Measurements from ENCODE around the gene CHODL. TPM values are rescaled to one million over a fixed set of nuclear protein-coding genes. Genes with fewer than 3 reads are reported as not detected.

Gene CHODL
- total and polyA plus RNA-seq, 4 donors: 0.13 to 3.5 (median 0.27) TPM

- Histone ChIP-seq H3K36me3 (ENCODE audit: control insufficient read depth in 4 of 4, insufficient read depth in 4 of 4, low read length in 4 of 4) (no peaks in the 10 kb centered on the region), H3K27me3 (ENCODE audit: control insufficient read depth in 3 of 3, insufficient read depth in 3 of 3, low read length in 2 of 3) (no peaks in the 10 kb centered on the region), H3K9me3 (ENCODE audit: control insufficient read depth in 4 of 4, insufficient read depth in 3 of 4, low read length in 3 of 4) (no peaks in the 10 kb centered on the region), H3K27ac (ENCODE audit: low read depth in 1 of 2, low read length in 1 of 2) (no peak overlapping the region), H3K4me1 (ENCODE audit: control insufficient read depth in 5 of 5, insufficient read depth in 5 of 5, low read length in 5 of 5) (no peaks in the 10 kb centered on the region), H3K9ac (ENCODE audit: insufficient read depth in 1 of 2, low read length in 2 of 2) (no peak overlapping the region), H3K4me3 (no peak overlapping the region)
- no peak for DNase-seq
- WGBS, 2 donors: 91 to 93% methylated on average over 4 of the region's 4 CpGs
- TF ChIP-seq CTCF (IDR thresholded peaks at IDR 0.05; ENCODE audit: control extremely low read depth, extremely low read depth): no peak
- ATAC-seq (ENCODE audit: insufficient read depth, low FRiP score): no peak
These were observed 28.8 kb downstream of the CHODL start for GRCh38 chr21:18273400-18273799.

- H3K27ac ChIP-seq (ENCODE audit: low read depth in 1 of 2, low read length in 1 of 2): no peak overlapping the region
- DNase-seq: no peak
- no peaks in the 10 kb centered on the region for H3K9me3 ChIP-seq (ENCODE audit: control insufficient read depth in 4 of 4, insufficient read depth in 3 of 4, low read length in 3 of 4)
- no peak overlapping the region for H3K4me3 ChIP-seq
- WGBS, 2 donors: 64 to 77% methylated on average over 5 of the region's 5 CpGs
- H3K27me3 ChIP-seq (ENCODE audit: control insufficient read depth in 3 of 3, insufficient read depth in 3 of 3, low read length in 2 of 3): no peaks in the 10 kb centered on the region
- no peak for TF ChIP-seq CTCF (IDR thresholded peaks at IDR 0.05; ENCODE audit: control extremely low read depth, extremely low read depth)
- ATAC-seq (ENCODE audit: insufficient read depth, low FRiP score): no peak
- no peaks in the 10 kb centered on the region for H3K4me1 ChIP-seq (ENCODE audit: control insufficient read depth in 5 of 5, insufficient read depth in 5 of 5, low read length in 5 of 5)
- H3K36me3 ChIP-seq (ENCODE audit: control insufficient read depth in 4 of 4, insufficient read depth in 4 of 4, low read length in 4 of 4): no peaks in the 10 kb centered on the region
- no peak overlapping the region for H3K9ac ChIP-seq (ENCODE audit: insufficient read depth in 1 of 2, low read length in 2 of 2)
These were observed 29.7 kb downstream of the CHODL start for GRCh38 chr21:18274370-18274769.

- TF ChIP-seq CTCF (IDR thresholded peaks at IDR 0.05; ENCODE audit: control extremely low read depth, extremely low read depth): no peak
These were observed 31.1 kb downstream of the CHODL start for GRCh38 chr21:18275781-18276180.

GRCh38 chr21:18285379-18285778 lies 40.7 kb downstream of the CHODL start:
- Histone ChIP-seq H3K27me3 (ENCODE audit: control insufficient read depth in 3 of 3, insufficient read depth in 3 of 3, low read length in 2 of 3) (no peaks in the 10 kb centered on the region), H3K4me1 (ENCODE audit: control insufficient read depth in 5 of 5, insufficient read depth in 5 of 5, low read length in 5 of 5) (no peaks in the 10 kb centered on the region), H3K9me3 (ENCODE audit: control insufficient read depth in 4 of 4, insufficient read depth in 3 of 4, low read length in 3 of 4) (no peaks in the 10 kb centered on the region), H3K9ac (ENCODE audit: insufficient read depth in 1 of 2, low read length in 2 of 2) (no peak overlapping the region), H3K27ac (ENCODE audit: low read depth in 1 of 2, low read length in 1 of 2) (no peak overlapping the region), H3K36me3 (ENCODE audit: control insufficient read depth in 4 of 4, insufficient read depth in 4 of 4, low read length in 4 of 4) (no peaks in the 10 kb centered on the region), H3K4me3 (no peak overlapping the region)
- WGBS, 2 donors: 87 to 89% methylated on average over 4 of the region's 4 CpGs
- DNase-seq: no peak
- ATAC-seq (ENCODE audit: insufficient read depth, low FRiP score): no peak
- TF ChIP-seq CTCF (IDR thresholded peaks at IDR 0.05; ENCODE audit: control extremely low read depth, extremely low read depth): no peak

More at GRCh38 chr21:18275781-18276180, 31.1 kb downstream of the CHODL start:
- H3K27me3 ChIP-seq (ENCODE audit: control insufficient read depth in 3 of 3, insufficient read depth in 3 of 3, low read length in 2 of 3): no peaks in the 10 kb centered on the region
- H3K27ac ChIP-seq (ENCODE audit: low read depth in 1 of 2, low read length in 1 of 2): no peak overlapping the region
- ATAC-seq (ENCODE audit: insufficient read depth, low FRiP score): no peak
- no peaks in the 10 kb centered on the region for H3K4me1 ChIP-seq (ENCODE audit: control insufficient read depth in 5 of 5, insufficient read depth in 5 of 5, low read length in 5 of 5)
- H3K9ac ChIP-seq (ENCODE audit: insufficient read depth in 1 of 2, low read length in 2 of 2): no peak overlapping the region
- 62 to 68% methylated on average over 3 of the region's 3 CpGs for WGBS, 2 donors
- no peaks in the 10 kb centered on the region for H3K9me3 ChIP-seq (ENCODE audit: control insufficient read depth in 4 of 4, insufficient read depth in 3 of 4, low read length in 3 of 4)
- H3K4me3 ChIP-seq: no peak overlapping the region
- DNase-seq: no peak
- H3K36me3 ChIP-seq (ENCODE audit: control insufficient read depth in 4 of 4, insufficient read depth in 4 of 4, low read length in 4 of 4): no peaks in the 10 kb centered on the region
